GM19455 (cell line): ENCODE measurements around the gene ANKAR.
A peak's percentile ranks its signal among the peaks of the same experiment; 100 is the strongest.
"Not testable (repeated sequence)": the region's sequence is repeated elsewhere in the genome, so short reads cannot be mapped to it uniquely, and the experiment has no call there.

Source experiments
- ATAC-seq: cut with Tn5 transposase; IDR thresholded peaks from one replicate; pipeline ENCODE4 v1.9.1; 2021; ENCODE audit not compliant: unreplicated experiment

ANKAR gene

DNA sequence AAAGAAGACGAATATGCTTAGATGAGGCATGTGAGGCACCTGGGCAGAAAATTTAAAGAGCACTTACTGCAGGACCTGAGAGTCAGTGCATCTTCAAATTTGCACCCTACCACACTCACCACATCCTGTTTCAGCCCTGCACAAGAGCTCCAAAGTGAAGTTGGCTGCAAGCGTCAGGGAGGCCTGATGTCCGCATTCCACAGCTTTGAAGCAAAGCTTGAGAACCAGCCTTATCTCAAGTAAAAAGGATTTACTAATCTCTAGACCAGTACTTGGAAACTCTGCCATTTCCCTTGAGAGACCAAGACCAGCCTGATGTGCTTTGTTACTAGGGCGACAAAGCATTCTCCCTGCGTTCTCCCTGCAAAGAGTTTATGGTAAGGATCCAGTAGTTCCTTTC, 16.6 kb upstream of the ANKAR start:
- peak; percentile 57 for ATAC-seq

DNA sequence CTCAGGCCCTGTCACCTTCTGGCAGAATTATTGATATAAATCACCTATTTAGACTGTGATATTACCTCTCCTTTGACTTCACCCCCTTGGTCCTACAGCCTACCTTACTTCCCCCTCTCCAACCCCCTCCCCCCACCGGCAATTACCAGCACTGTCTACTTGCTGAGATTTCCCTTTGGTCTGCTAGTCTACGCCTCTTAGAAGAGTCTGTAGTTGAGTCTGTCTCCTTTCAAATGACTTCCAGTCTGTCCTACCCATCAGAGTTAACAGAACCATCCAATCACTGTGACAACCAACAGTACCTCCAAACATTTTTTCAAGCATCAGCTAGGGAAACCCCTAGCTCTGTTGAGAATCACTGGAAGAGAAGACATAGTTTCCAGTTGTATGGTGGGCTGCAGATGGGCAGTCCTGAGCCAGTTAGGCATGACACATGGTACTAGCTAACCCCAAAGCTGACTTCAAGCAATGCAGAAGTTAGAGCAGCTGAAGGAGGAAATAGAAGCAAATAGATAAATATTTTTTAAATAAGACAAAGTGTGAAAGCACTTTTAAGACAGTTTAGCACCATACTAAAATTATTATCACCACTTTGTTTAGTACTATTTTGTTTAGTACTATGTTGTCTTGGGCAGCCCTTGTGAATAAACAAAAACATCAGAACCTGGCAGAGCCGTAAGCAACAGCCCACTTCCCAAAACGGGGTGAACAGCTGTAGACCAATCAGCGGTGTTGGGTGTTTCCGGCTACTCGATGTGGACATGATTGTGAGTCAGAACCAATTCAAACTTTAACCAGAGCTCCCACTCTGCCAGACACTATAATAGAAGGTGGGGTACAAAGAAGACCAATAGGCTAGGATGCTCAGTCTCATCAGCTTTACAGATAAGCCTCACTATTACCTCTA, 15.9 kb upstream of the ANKAR start:
- no peak for ATAC-seq

DNA sequence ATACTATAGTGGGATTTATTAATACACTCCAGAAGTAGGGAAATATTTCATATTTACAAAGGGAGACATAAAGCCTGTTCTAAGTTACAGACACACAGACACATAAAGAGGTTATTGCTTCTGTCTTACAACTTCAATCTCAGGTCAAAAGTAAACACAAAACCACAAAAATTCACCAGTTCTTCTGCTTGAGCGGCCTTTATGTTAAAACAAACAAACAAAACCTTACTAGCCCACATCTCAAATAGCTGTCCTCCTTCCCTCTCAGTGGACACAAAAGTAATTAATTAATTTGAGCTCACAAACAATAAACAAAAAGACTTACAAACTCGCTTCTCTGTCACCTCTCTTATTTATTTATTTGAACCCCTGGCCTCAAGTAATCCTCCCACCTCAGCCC, 14.7 kb upstream of the ANKAR start:
- ATAC-seq: no peak

DNA sequence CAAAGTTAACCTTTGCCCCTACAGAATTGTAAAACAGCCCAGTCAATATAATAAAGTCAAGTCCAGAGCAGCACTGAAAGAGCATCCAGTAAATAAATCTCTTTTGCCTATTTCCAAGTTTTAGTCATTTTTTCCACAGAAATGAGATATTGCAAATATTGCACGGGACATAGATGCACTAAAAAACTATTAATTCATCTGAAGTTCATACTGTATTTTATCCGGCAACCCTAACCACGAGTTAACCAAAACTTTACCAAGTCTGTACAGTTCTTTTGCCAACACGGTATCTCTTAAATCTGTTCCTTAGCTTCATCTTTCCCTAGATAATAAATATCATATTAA, 13.7 kb upstream of the ANKAR start:
- ATAC-seq: no peak

DNA sequence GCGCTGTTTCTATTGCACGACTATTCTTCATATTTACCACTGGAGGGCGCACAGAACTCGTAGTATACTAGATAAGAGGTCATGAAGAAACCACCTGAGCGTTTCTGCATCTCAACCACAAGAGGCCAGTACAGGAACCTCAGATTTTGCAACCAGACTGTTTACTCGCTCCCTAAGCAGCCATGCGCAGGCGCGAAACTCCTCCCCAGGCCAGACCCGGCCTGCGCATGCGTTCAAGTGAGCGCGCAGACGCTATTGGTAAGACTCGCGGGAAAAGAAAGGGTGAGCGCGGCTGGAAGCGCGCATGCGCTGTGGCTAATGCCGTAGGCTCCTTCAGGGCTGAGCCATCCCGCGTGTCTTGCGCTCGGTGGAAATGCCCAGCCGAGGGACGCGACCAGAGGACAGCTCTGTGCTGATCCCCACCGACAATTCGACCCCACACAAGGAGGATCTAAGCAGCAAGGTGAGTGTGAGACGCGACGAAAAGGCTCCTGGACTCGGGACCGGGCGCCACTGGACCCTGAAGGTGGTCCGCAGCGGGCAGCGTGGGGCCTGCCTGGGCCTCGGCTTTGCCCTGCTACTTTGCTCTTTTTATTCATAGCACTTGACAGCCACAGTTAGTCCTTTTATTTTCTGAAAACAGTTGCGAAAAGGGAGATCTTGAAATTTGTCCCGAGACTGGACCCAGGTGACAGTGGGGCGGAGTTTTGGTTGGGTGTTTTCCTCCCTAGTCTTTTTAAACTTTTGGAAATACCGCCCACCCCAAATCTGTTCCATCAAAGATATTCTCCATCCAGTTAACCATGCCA, 13.1 kb upstream of the ANKAR start, which contains the start of gene ASNSD1:
TSS of gene ASNSD1 (plus strand) at position 312 of the 809 bp plus-strand sequence. CDS start 4,674 bp downstream, outside the sequence.
- peak; percentile 90 for ATAC-seq

DNA sequence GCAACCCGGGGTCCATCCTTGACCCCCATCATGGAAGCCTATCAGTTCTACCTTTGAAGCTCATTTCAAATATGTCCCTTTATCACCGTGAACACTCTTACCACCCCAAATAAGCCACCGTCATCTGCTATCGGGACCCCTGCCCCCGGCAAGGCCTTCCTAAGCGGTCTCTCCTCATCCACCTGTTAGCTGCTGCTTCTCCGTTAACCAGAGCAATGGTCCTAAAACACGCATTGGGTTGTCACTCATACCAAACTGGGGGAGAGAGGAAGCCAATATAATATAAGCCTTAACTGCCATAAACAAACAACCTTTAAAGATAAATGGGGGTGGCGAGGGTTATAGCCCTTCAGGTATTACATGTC, 12.5 kb upstream of the ANKAR start:
- ATAC-seq: no peak

DNA sequence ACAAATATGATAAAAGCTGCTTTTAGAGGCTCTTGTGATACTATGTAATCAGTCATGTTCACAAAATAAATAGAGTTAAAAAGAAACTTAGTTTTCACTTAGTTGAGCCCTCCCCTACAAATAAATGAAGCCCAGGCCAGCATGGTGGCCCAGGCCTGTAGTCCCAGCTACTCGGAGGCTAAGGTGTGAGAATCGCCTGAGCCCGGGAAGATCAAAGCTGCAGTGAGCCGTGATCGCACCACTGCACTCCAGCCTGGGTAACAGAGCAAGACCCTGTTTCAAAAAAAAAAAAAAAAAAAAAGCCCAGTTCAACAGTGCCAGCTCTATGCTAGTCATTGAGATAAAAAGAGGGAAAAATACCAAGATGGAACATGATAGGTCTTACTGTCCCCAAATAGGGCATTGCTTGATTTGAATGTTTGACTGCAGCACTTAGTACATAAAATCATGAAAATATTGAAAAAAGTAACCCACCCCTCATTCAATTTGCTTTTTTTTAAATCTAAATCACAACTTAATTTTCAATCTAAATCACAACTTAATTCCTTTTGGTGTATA, 11.7 kb upstream of the ANKAR start:
- no peak for ATAC-seq

DNA sequence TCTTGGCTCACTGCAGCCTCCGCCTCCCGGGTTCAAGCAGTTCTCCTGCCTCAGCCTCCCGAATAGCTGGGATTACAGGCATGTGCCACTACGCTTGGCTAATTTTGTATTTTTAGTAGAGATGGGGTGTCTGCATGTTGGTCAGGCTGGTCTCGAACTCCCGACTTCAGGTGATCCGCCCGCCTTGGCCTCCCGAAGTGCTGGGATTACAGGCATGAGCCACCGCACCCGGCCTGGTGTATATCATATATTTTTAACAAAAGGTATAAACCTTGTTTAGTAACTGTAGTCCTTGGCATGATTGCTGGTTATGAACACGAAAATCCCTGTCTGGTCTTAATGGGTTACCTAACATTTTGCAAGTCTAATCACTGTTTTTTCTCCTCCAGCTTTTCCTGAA, 11.2 kb upstream of the ANKAR start:
- not testable (repeated sequence) for ATAC-seq

DNA sequence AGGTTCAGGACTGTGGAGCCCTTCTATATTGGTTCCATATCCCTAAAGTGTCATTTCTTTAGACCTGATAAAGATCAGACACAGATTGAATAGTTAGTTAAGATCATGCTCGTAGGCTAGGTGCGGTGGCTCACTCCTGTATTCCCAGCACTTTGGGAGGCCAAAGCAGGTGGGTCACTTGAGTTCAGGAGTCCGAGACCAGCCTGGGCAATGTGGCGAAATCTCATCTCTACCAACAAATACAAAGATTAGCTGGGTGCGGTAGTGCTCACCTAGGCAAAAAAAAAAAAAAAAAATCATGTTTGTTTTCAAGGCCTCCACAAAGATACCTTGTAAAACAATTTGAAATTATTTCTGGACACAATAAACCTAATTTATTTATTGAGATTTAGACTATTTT, 4.6 kb upstream of the ANKAR start:
- no peak for ATAC-seq

DNA sequence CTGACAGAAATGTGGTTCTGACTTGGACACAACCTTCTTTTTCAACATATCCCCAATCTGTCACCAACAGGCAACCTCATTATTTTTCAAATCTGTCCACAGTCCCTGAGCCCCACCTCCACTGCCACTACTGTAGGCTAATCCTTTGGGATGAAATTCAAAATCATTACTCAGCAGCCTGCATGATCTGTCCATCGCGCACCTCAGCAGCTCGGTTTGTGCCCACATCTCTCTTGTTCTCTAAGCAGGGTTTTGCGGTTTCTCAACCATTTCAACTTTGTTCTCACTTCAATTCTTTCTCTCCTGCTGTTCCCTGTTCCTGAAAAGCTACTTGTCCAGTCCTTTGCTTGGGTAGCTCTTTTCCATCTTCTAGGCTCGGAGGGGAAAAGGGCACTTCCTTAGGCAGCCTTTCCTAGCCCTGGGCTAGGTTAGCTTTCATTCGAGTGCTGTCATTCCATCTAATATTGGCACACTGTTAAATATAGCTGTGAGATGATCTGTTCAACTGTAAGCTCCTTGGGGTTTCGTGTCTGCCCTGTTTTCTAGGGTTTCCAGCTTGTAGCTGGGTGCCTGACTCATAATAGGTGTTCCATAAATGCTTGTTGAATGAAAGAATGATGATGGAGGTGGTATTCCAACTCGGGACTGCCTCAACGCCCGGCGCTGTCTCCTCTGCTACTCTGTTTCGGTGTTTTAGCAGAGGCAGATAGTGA, 653 bp upstream of the ANKAR start:
- ATAC-seq: no peak

DNA sequence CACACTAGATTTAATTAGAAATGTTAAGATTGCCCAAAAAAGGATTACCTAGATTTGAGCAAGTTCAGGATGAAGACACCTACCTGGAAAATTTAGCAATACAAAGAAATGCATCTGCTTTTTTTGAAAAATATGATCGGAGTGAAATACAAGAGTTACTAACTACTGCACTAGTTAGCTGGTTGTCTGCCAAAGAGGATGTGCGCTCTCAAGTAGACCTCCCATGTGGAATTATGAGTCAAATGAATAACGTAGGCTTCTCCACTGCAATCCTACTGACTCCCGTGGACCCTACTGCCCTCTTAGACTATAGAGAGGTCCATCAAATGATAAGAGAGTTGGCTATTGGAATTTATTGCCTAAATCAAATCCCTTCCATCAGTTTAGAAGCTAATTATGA, 2.0 kb downstream of the ANKAR start:
- no peak for ATAC-seq

DNA sequence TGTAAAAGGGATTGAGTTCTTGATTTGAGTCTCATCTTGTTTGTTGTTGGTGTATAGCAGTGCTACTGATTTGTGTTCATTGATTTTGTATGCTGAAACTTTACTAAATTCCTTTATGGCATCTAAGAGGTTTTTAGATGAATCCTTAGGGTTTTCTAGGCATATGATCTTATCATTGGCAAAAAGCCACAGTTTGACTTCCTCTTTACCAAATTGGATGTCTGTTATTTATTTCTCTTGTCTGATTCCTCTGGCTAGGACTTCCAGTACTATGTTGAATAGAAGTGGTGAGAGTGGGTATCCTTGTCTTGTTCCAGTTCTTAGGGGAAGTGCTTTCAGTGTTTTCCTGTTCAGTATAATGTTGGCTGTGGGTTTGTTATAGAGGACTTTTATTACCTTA, 4.8 kb downstream of the ANKAR start:
- no peak for ATAC-seq

DNA sequence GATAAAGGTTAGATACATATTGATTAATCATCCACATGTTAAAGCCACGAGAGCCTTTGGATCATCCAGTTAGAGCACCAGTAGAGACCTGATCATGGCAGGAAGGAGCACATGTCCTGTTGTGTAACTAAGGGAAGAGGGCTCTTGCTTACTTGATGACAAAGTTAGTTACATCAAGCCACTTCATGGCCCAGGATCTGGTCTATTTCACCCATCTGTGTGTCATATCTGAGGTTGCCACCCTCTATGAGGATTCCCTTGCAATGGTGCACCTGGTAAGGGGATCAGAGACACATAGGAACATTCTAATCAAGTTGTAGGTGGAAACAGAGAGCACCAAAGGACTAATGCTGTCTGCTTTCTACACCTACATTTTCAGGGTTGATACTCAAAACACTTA, 6.7 kb downstream of the ANKAR start:
- no peak for ATAC-seq

DNA sequence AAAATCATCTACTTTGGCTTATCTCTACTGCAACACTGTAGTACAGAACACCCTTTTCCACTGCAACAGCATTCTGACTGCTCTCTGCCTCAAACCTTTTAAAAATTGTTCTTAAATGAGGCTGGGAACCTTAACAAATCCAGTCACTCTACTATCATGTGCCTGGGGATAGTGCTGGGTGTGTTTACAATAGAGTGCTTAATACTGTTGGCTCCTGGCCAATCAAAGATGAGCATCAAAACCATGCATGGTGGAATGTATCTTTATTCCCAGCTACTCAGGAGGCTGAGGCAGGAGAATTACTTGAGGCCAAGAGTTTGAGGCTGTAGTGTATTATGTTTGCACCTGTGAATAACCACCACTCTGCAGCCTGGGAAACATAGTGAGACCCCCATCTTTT, 7.4 kb downstream of the ANKAR start:
- ATAC-seq: no peak

DNA sequence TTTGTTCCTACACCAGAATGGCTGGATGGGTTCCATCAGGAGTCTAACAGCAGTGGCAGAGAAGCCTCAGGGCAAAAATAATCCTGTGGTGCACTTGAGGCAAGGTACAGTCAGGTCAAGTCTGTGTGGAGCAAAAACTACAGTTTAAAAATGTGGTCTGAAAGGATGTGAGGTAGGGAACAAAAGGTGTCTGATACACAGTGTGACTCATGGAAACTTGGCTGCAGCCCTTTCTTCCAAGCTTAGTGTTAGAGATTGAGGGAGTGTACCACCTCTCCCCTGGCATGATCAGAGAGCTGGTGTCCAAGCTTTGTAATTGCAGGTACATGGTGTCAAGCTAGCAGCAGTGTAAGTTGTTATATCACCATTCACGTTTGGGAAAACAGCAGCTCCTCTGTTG, 8.9 kb downstream of the ANKAR start:
- no peak for ATAC-seq

DNA sequence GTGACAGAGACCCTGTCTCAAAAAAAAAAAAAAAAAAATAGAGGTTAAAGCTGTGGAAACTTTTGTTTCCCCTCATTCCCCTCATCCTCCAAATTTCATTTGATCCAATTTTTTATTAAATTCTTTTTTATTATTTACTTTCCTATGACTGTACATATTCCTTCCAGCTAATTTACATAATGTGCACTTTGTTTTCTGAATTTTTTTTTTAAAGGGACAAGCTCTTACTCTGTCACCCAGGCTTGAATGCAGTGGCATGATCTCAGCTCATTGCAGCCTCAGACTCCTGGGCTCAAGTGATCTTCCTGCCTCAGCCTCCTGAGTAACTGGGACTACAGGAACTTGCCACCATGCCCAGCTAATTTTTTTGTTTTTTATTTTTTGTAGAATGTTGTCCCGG, 10.3 kb downstream of the ANKAR start:
- no peak for ATAC-seq

DNA sequence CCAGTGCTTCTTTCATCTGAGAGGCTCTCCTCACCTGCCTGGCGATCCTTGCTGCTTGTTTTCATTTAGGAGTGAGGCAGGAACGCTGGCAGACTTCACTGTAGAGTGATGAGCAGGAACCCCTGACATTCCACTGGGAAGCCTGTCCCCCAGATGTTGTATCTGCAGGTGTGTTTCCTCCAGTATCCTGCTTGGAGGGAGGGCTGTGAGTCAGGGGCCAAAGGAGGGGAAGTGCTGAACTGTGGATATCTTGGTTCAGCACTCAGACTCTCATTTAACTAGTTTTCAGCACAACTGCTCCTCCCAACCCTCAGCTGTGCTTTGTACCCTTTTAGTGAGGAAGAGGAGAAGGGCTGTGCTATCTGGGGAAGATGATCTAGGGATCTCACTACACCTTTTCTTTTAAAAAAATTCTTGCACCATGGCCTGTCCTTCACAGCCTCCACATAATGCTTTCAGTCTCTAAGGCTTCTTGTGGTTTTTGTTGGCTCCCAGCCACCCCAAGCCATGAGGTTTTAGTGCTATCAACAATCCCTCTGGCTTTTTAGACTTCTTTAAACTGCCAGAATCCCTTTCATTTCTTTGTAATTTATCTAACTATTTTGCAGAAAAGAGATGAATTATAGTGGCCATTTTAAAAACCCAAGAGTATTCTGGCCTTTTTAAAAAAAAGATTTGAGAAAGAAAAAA, 11.2 kb downstream of the ANKAR start:
- ATAC-seq: no peak

DNA sequence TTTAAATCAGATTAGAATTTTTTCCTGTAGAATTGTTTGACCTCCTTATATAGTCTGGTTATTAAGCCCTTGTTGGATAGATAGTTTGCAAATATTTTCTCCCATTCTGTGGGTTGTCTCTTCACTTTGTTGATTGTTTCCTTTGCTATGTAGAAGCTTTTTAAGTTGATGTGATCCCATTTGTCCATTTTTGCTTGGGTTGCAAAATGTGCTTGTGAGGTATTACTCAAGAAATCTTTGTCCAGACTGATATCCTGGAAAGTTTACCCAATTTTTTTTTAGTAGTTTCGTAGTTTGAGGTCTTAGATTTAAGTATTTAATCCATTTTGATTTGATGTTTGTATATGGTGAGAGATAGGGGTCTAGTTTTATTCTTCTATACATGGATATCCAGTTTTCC, 13.3 kb downstream of the ANKAR start:
- not testable (repeated sequence) for ATAC-seq

DNA sequence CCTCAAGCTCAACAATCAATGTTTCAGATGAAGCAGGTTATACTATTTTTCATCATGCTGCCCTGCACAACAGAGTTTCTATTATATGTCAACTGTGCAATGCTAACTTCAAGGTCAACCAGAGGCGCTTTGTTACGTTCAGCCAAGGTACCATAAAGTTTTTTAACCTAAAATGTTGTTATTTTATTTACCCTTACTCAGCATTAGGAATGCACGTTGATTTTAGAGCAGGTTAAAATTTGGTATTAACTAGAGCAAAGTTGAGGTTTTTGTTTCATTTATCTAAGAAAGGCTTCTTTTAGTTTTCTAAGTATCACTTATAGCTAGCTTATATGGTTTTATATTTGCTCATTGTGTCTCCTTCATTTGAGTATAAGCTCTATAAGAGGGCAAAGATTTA, 21.8 kb downstream of the ANKAR start:
- no peak for ATAC-seq

DNA sequence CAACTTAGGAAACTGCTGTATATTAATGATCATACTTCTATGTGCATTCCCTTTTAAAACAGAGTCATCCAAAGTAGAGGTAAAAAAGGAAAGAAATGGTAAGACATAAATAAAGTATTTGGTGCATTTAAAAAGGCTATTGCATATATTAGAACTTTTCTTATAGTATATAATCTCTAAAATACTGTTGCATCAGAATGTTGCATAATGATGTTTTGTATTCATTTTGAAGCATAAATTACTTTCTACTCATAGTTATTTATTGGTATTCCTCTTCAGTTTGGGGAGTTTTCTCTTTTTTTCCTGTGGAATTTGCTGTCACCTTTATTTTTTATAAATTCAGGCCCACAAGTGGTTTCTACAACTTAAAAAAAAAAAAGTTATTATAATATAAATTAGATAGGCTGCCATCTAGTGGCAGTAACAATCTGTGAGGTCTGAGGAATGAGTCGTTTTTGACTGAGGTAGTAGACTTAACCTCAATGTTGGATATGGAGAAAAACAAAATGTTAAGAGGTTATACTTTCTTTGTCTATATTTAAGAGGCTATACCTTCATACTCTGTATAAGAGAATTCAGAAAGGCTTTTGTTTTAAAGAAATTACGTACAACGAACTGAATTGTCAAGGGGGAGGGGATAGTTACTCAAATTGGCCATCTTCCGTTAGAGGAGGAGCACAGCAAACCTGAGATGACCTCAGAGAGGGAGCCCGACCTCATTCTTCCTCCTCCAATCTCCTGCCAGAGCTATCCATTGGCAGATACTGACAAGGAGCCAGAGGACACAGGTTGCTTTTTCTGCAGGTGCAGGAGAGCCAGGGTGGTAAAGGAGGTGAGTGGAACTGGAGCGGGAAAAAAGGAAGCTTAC, 23.8 kb downstream of the ANKAR start:
- no peak for ATAC-seq
